Neural cell (in vitro differentiated cells): Measurements from ENCODE around the gene CYP46A1.

Source experiments
- EP300 ChIP-seq: fragments of 450-650 bp; conservative IDR thresholded peaks from 2 replicates; pipeline ENCODE4 v1.6.1; 2014; ENCODE audit warnings: antibody characterized with exemption, mild to moderate bottlenecking, moderate library complexity; ENCODE audit not compliant: poor library complexity, severe bottlenecking
- EZH2 ChIP-seq: fragments of 200-600, 300-800 bp; shearing (Covaris generic), sonication (generic); IDR thresholded peaks from 2 replicates; pipeline ENCODE4 v1.6.1; 2014; ENCODE audit warnings: antibody characterized with exemption, low read length, borderline replicate concordance, mild to moderate bottlenecking; ENCODE audit not compliant: insufficient read depth, poor library complexity, severe bottlenecking
- MXI1 ChIP-seq: fragments of 450-650 bp; conservative IDR thresholded peaks from 2 replicates; pipeline ENCODE4 v1.6.1; 2014; ENCODE audit warnings: antibody characterized with exemption, mild to moderate bottlenecking; ENCODE audit not compliant: poor library complexity, severe bottlenecking
- POLR2AphosphoS5 ChIP-seq: IDR thresholded peaks from 2 replicates; pipeline ENCODE4 v1.6.1; 2012
- RAD21 ChIP-seq: fragments of 450-650 bp; conservative IDR thresholded peaks from 2 replicates; pipeline ENCODE4 v1.6.1; 2014; ENCODE audit warnings: antibody characterized with exemption, mild to moderate bottlenecking, moderate library complexity
- TF ChIP-seq, protein P1 (sequence below): fragments of 450-650 bp; IDR thresholded peaks from 2 replicates; pipeline ENCODE4 v1.5.1; 2014; ENCODE audit warnings: antibody characterized with exemption, mild to moderate bottlenecking, moderate library complexity; ENCODE audit not compliant: poor library complexity, severe bottlenecking
- TF ChIP-seq, protein P2 (sequence below): IDR thresholded peaks from 2 replicates; pipeline ENCODE4 v1.6.1; 2012; ENCODE audit warnings: borderline replicate concordance

DNA sequence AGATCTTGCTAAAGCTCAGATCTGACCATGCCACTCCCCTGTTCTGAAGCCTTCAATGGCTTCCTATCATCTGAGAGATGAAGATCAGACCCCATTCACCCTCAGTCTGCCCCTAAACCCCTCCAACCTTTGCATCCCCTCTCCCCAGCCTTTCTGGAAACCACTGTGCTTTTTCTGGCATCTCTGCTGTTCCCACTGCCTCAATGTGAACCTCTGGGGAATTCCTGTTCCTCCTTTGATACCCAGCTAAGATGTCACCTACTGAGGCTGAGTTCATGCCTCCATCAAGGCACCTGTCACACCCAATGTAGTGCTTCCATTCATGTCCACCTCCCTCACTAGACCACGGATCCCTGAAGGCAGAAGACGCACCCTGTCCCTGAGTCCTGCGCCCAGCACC lies 19.3 kb downstream of the CYP46A1 start:
- no peak for TF ChIP-seq EZH2
- TF ChIP-seq, protein P1, sequence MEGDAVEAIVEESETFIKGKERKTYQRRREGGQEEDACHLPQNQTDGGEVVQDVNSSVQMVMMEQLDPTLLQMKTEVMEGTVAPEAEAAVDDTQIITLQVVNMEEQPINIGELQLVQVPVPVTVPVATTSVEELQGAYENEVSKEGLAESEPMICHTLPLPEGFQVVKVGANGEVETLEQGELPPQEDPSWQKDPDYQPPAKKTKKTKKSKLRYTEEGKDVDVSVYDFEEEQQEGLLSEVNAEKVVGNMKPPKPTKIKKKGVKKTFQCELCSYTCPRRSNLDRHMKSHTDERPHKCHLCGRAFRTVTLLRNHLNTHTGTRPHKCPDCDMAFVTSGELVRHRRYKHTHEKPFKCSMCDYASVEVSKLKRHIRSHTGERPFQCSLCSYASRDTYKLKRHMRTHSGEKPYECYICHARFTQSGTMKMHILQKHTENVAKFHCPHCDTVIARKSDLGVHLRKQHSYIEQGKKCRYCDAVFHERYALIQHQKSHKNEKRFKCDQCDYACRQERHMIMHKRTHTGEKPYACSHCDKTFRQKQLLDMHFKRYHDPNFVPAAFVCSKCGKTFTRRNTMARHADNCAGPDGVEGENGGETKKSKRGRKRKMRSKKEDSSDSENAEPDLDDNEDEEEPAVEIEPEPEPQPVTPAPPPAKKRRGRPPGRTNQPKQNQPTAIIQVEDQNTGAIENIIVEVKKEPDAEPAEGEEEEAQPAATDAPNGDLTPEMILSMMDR, result no peak
- TF ChIP-seq RAD21, result no peak
- TF ChIP-seq MXI1, result no peak
- no peak for TF ChIP-seq EP300
- TF ChIP-seq, protein P2, sequence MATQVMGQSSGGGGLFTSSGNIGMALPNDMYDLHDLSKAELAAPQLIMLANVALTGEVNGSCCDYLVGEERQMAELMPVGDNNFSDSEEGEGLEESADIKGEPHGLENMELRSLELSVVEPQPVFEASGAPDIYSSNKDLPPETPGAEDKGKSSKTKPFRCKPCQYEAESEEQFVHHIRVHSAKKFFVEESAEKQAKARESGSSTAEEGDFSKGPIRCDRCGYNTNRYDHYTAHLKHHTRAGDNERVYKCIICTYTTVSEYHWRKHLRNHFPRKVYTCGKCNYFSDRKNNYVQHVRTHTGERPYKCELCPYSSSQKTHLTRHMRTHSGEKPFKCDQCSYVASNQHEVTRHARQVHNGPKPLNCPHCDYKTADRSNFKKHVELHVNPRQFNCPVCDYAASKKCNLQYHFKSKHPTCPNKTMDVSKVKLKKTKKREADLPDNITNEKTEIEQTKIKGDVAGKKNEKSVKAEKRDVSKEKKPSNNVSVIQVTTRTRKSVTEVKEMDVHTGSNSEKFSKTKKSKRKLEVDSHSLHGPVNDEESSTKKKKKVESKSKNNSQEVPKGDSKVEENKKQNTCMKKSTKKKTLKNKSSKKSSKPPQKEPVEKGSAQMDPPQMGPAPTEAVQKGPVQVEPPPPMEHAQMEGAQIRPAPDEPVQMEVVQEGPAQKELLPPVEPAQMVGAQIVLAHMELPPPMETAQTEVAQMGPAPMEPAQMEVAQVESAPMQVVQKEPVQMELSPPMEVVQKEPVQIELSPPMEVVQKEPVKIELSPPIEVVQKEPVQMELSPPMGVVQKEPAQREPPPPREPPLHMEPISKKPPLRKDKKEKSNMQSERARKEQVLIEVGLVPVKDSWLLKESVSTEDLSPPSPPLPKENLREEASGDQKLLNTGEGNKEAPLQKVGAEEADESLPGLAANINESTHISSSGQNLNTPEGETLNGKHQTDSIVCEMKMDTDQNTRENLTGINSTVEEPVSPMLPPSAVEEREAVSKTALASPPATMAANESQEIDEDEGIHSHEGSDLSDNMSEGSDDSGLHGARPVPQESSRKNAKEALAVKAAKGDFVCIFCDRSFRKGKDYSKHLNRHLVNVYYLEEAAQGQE, result no peak
- no peak for TF ChIP-seq POLR2AphosphoS5
